ENCODE results near the gene MAP3K6. TPM values are rescaled to one million over a fixed set of nuclear protein-coding genes. Genes with fewer than 3 reads are reported as not detected.

Gene MAP3K6
- polyA plus RNA-seq, result 1.6 and 4.4 TPM in 2 replicates
- polyA minus RNA-seq, result 1.2 and 1.6 TPM in 2 replicates

GRCh38 chr1:27366411-27367159 lies at the start of gene MAP3K6:
Gene MAP3K6 (minus strand): TSS chr1:27366961. CDS start chr1:27366597, 364 bp downstream.
- Histone ChIP-seq H3K9me3 (ENCODE audit: low read length) (no peaks in the 10 kb centered on the region), H3K9ac (ENCODE audit: low read length) (peak within 1 kb of the TSS; percentile 36), H3K4me3 (ENCODE audit: low read length) (peak within 1 kb of the TSS; percentile 64), H2AFZ (ENCODE audit: low read depth, low read length) (no peak within 1 kb of the TSS), H3K4me2 (ENCODE audit: low read length) (peak within 1 kb of the TSS; percentile 55), H3K27me3 (ENCODE audit: insufficient read depth, low read depth, low read length) (peaks cover 7% of the 10 kb centered on the region), H3K36me3 (ENCODE audit: insufficient read depth, low read length) (no peaks in the 10 kb centered on the region), H3F3A (ENCODE audit: insufficient read depth, low read length, poor library complexity, severe bottlenecking) (no peaks in the 10 kb centered on the region), H3K27ac (ENCODE audit: low read length) (no peak within 1 kb of the TSS), H3K79me2 (replicated peaks; ENCODE audit: insufficient read depth, low read length) (no peaks in the 10 kb centered on the region), H4K20me1 (ENCODE audit: insufficient read depth) (no peaks in the 10 kb centered on the region), H3K9me2 (ENCODE audit: insufficient read depth, low read length) (no peaks in the 10 kb centered on the region)
- no peak for TF ChIP-seq REST (IDR thresholded peaks at IDR 0.05; ENCODE audit: borderline replicate concordance)
- no peak for TF ChIP-seq EZH2 (IDR thresholded peaks at IDR 0.05; ENCODE audit: borderline replicate concordance, insufficient read depth, low read length, poor library complexity, severe bottlenecking)
- TF ChIP-seq RAD21 (conservative IDR thresholded peaks at IDR 0.05), result no peak
- no peak for TF ChIP-seq SMC3 (conservative IDR thresholded peaks at IDR 0.05; ENCODE audit: poor library complexity)
- peak; percentile 62 for TF ChIP-seq CTCF (IDR thresholded peaks at IDR 0.05; ENCODE audit: poor library complexity, severe bottlenecking)

GRCh38 chr1:27414091-27414490 lies 47.3 kb upstream of the MAP3K6 start:
- no peak overlapping the region for H3K27ac ChIP-seq (ENCODE audit: low read length)

More at GRCh38 chr1:27414091-27414490, 47.3 kb upstream of the MAP3K6 start:
- Histone ChIP-seq H3K79me2 (replicated peaks; ENCODE audit: insufficient read depth, low read length) (no peaks in the 10 kb centered on the region), H3K9me3 (ENCODE audit: low read length) (no peaks in the 10 kb centered on the region), H3K36me3 (ENCODE audit: insufficient read depth, low read length) (peaks cover 4% of the 10 kb centered on the region), H3K9ac (ENCODE audit: low read length) (no peak overlapping the region), H2AFZ (ENCODE audit: low read depth, low read length) (no peak overlapping the region), H3K9me2 (ENCODE audit: insufficient read depth, low read length) (no peaks in the 10 kb centered on the region), H4K20me1 (ENCODE audit: insufficient read depth) (no peaks in the 10 kb centered on the region), H3K27me3 (ENCODE audit: insufficient read depth, low read depth, low read length) (no peaks in the 10 kb centered on the region), H3F3A (ENCODE audit: insufficient read depth, low read length, poor library complexity, severe bottlenecking) (no peaks in the 10 kb centered on the region), H3K4me2 (ENCODE audit: low read length) (no peak overlapping the region), H3K4me3 (ENCODE audit: low read length) (no peak overlapping the region)
- TF ChIP-seq MXI1 (conservative IDR thresholded peaks at IDR 0.05; ENCODE audit: poor library complexity, severe bottlenecking) (no peak), RAD21 (conservative IDR thresholded peaks at IDR 0.05) (no peak), EP300 (conservative IDR thresholded peaks at IDR 0.05; ENCODE audit: poor library complexity, severe bottlenecking) (no peak), POLR2AphosphoS5 (IDR thresholded peaks at IDR 0.05) (no peak), SMC3 (conservative IDR thresholded peaks at IDR 0.05; ENCODE audit: poor library complexity) (no peak), EZH2 (IDR thresholded peaks at IDR 0.05; ENCODE audit: borderline replicate concordance, insufficient read depth, low read length, poor library complexity, severe bottlenecking) (no peak), TAF1 (IDR thresholded peaks at IDR 0.05; ENCODE audit: low read depth) (no peak), CTCF (IDR thresholded peaks at IDR 0.05; ENCODE audit: poor library complexity, severe bottlenecking) (no peak), REST (IDR thresholded peaks at IDR 0.05; ENCODE audit: borderline replicate concordance) (no peak)

Measured in neural cell (in vitro differentiated cells).